HepG2 (cell line): Measurements from ENCODE around the gene ANKRD11. TPM values are rescaled to one million over a fixed set of nuclear protein-coding genes. Genes with fewer than 3 reads are reported as not detected.
A peak's percentile ranks its signal among the peaks of the same experiment; 100 is the strongest.

Source experiments
- CBX1 ChIP-seq: IDR thresholded peaks from one replicate; pipeline ENCODE4 v1.6.1; 2016; ENCODE audit warnings: antibody characterized with exemption, low read depth
- JUND ChIP-seq: sonication (generic); formaldehyde crosslinking; IDR thresholded peaks from 2 replicates; pipeline ENCODE4 v1.8.0; 2022; ENCODE audit warnings: mild to moderate bottlenecking, missing genetic modification reagents
- KAT8 ChIP-seq: IDR thresholded peaks from 2 replicates; pipeline ENCODE4 v1.6.1; 2016; ENCODE audit warnings: missing genetic modification reagents, missing compliant biosample characterization
- KLF9 ChIP-seq: IDR thresholded peaks from 2 replicates; pipeline ENCODE4 v1.6.1; 2016; ENCODE audit warnings: low read depth
- MTF1 ChIP-seq: sonication (generic); formaldehyde crosslinking; IDR thresholded peaks from 2 replicates; pipeline ENCODE4 v1.5.0; 2020; ENCODE audit warnings: missing genetic modification reagents
- NPAS2 ChIP-seq: sonication (generic); formaldehyde crosslinking; IDR thresholded peaks from 2 replicates; pipeline ENCODE4 v1.8.0; 2022; ENCODE audit warnings: mild to moderate bottlenecking, missing genetic modification reagents, borderline replicate concordance
- RBM22 ChIP-seq: fragments of 200-400 bp; formaldehyde crosslinking; optimal IDR thresholded peaks from 2 replicates; pipeline ENCODE3; 2017; ENCODE audit warnings: mild to moderate bottlenecking, low read length, moderate library complexity
- TOE1 ChIP-seq: sonication (generic); formaldehyde crosslinking; IDR thresholded peaks from 2 replicates; pipeline ENCODE4 v1.4.0; 2020; ENCODE audit warnings: mild to moderate bottlenecking, missing genetic modification reagents
- ZNF160 ChIP-seq: sonication (generic); formaldehyde crosslinking; IDR thresholded peaks from 2 replicates; pipeline ENCODE4 v1.8.0; 2022; ENCODE audit warnings: mild to moderate bottlenecking, inconsistent platforms, missing genetic modification reagents
- ZNF329 ChIP-seq: sonication (generic); formaldehyde crosslinking; IDR thresholded peaks from 2 replicates; pipeline ENCODE4 v1.9.0; 2021; ENCODE audit warnings: low read depth, mild to moderate bottlenecking, missing genetic modification reagents
- ZNF496 ChIP-seq: sonication (generic); formaldehyde crosslinking; IDR thresholded peaks from 2 replicates; pipeline ENCODE4 v1.8.1; 2023; ENCODE audit warnings: mild to moderate bottlenecking, moderate library complexity, missing genetic modification reagents; ENCODE audit not compliant: insufficient replicate concordance
- ZNF629 ChIP-seq: sonication (generic); formaldehyde crosslinking; conservative IDR thresholded peaks from 2 replicates; pipeline ENCODE4 v1.5.0; 2020; ENCODE audit warnings: missing genetic modification reagents
- ZNF703 ChIP-seq: sonication (generic); formaldehyde crosslinking; IDR thresholded peaks from 2 replicates; pipeline ENCODE4 v1.5.1; 2020; ENCODE audit warnings: missing genetic modification reagents, mild to moderate bottlenecking, moderate library complexity, borderline replicate concordance
- ZNF792 ChIP-seq: IDR thresholded peaks from 2 replicates; pipeline ENCODE4 v1.6.1; 2016
- polyA plus RNA-seq, 8 experiments: library from polyadenylated mRNA; depleted of rRNA in 3 of 8; stranded (reverse) in 7 of 8; unstranded in 1 of 8; fragments of >200 nt; fragmentation: Illumina TruSeq in 4 of 8; extraction: Trizol in 4 of 8; gene quantifications; 2 replicates each; pipeline versions ENCODE4 v1.2.1 to v1.2.3, GENCODE V29; 2011 to 2016; ENCODE audit warnings: low read depth in 4 of 8, missing spikeins in 1 of 8, mixed read lengths in 1 of 8; ENCODE audit not compliant: insufficient read depth in 1 of 8
- total RNA-seq, 5 experiments: library from RNA; depleted of rRNA; stranded (reverse); fragments of >200 nt; fragmentation: Illumina TruSeq; extraction: Trizol; gene quantifications; 2 replicates each; pipeline ENCODE4 v1.2.3, GENCODE V29; 2016; ENCODE audit warnings: low read depth in 1 of 5
- TF ChIP-seq, protein P1 (sequence below): sonication (generic); formaldehyde crosslinking; IDR thresholded peaks from 2 replicates; pipeline ENCODE4 v1.5.1; 2020; ENCODE audit warnings: mild to moderate bottlenecking, missing genetic modification reagents, moderate library complexity
- TF ChIP-seq, protein P2 (sequence below): IDR thresholded peaks from 2 replicates; pipeline ENCODE4 v1.6.1; 2012; ENCODE audit warnings: low read depth, low read length, improper control_type of control experiment
- TF ChIP-seq, protein P3 (sequence below): sonication (generic); formaldehyde crosslinking; IDR thresholded peaks from 2 replicates; pipeline ENCODE4 v1.5.1; 2020; ENCODE audit warnings: mild to moderate bottlenecking, missing genetic modification reagents, moderate library complexity
- TF ChIP-seq, protein P4 (sequence below): sonication (generic); formaldehyde crosslinking; IDR thresholded peaks from 2 replicates; pipeline ENCODE4 v1.8.0; 2022; ENCODE audit warnings: mild to moderate bottlenecking, missing genetic modification reagents; ENCODE audit not compliant: insufficient replicate concordance
- TF ChIP-seq, protein P5 (sequence below): sonication (generic); formaldehyde crosslinking; IDR thresholded peaks from 2 replicates; pipeline ENCODE4 v1.8.0; 2022; ENCODE audit warnings: mild to moderate bottlenecking, missing genetic modification reagents, borderline replicate concordance

Gene ANKRD11
- total and polyA plus RNA-seq, 2 of the 13 experiments (the other 11 are each of a cell fraction or from before 2014, with no cell fraction given) = 21.4 to 38.4 TPM

DNA sequence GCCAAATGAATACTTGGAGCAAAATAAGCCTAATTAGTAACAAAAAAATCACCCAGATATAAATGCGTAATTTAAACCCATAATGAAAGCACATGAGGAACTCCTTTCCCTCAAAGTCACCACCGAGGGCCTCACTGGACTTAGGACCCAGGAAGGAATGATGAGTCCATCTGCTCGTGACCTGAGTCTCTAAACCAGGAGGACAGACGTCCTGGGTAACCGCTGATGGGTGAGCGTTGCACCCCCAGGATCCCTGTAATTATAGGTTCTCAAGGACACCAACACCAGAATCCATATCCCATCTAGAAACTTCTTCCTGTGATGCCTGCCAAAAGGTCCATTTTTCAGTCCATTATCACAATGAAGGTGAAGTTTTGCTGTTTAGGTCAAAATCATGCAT lies 151.5 kb downstream of the ANKRD11 start (continued):
- TF ChIP-seq, protein P1, sequence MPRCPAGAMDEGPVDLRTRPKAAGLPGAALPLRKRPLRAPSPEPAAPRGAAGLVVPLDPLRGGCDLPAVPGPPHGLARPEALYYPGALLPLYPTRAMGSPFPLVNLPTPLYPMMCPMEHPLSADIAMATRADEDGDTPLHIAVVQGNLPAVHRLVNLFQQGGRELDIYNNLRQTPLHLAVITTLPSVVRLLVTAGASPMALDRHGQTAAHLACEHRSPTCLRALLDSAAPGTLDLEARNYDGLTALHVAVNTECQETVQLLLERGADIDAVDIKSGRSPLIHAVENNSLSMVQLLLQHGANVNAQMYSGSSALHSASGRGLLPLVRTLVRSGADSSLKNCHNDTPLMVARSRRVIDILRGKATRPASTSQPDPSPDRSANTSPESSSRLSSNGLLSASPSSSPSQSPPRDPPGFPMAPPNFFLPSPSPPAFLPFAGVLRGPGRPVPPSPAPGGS (CRISPR knock-in tag) = no peak
- TF ChIP-seq KAT8 = peak; percentile 73
- no peak for TF ChIP-seq CBX1
- TF ChIP-seq MTF1 = no peak
- TF ChIP-seq, protein P2, sequence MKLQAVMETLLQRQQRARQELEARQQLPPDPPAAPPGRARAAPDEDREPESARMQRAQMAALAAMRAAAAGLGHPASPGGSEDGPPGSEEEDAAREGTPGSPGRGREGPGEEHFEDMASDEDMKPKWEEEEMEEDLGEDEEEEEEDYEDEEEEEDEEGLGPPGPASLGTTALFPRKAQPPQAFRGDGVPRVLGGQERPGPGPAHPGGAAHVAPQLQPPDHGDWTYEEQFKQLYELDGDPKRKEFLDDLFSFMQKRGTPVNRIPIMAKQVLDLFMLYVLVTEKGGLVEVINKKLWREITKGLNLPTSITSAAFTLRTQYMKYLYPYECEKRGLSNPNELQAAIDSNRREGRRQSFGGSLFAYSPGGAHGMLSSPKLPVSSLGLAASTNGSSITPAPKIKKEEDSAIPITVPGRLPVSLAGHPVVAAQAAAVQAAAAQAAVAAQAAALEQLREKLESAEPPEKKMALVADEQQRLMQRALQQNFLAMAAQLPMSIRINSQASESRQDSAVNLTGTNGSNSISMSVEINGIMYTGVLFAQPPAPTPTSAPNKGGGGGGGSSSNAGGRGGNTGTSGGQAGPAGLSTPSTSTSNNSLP = no peak
- no peak for TF ChIP-seq ZNF329 (CRISPR knock-in tag)
- TF ChIP-seq ZNF792 (CRISPR knock-in tag) = 0 out of 2 replicates have a peak, but pooled peaks have one; percentile 41
- peak; percentile 93 for TF ChIP-seq RBM22
- TF ChIP-seq KLF9 (CRISPR knock-in tag) = no peak
- TF ChIP-seq, protein P3, sequence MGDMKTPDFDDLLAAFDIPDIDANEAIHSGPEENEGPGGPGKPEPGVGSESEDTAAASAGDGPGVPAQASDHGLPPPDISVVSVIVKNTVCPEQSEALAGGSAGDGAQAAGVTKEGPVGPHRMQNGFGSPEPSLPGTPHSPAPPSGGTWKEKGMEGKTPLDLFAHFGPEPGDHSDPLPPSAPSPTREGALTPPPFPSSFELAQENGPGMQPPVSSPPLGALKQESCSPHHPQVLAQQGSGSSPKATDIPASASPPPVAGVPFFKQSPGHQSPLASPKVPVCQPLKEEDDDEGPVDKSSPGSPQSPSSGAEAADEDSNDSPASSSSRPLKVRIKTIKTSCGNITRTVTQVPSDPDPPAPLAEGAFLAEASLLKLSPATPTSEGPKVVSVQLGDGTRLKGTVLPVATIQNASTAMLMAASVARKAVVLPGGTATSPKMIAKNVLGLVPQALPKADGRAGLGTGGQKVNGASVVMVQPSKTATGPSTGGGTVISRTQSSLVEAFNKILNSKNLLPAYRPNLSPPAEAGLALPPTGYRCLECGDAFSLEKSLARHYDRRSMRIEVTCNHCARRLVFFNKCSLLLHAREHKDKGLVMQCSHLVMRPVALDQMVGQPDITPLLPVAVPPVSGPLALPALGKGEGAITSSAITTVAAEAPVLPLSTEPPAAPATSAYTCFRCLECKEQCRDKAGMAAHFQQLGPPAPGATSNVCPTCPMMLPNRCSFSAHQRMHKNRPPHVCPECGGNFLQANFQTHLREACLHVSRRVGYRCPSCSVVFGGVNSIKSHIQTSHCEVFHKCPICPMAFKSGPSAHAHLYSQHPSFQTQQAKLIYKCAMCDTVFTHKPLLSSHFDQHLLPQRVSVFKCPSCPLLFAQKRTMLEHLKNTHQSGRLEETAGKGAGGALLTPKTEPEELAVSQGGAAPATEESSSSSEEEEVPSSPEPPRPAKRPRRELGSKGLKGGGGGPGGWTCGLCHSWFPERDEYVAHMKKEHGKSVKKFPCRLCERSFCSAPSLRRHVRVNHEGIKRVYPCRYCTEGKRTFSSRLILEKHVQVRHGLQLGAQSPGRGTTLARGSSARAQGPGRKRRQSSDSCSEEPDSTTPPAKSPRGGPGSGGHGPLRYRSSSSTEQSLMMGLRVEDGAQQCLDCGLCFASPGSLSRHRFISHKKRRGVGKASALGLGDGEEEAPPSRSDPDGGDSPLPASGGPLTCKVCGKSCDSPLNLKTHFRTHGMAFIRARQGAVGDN (CRISPR knock-in tag) = no peak
- TF ChIP-seq, protein P4, sequence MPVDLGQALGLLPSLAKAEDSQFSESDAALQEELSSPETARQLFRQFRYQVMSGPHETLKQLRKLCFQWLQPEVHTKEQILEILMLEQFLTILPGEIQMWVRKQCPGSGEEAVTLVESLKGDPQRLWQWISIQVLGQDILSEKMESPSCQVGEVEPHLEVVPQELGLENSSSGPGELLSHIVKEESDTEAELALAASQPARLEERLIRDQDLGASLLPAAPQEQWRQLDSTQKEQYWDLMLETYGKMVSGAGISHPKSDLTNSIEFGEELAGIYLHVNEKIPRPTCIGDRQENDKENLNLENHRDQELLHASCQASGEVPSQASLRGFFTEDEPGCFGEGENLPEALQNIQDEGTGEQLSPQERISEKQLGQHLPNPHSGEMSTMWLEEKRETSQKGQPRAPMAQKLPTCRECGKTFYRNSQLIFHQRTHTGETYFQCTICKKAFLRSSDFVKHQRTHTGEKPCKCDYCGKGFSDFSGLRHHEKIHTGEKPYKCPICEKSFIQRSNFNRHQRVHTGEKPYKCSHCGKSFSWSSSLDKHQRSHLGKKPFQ (CRISPR knock-in tag) = no peak
- no peak for TF ChIP-seq JUND (CRISPR knock-in tag)
- TF ChIP-seq ZNF629 = 0 out of 2 replicates have a peak, but pooled peaks have one; percentile 27
- TF ChIP-seq ZNF496 (CRISPR knock-in tag) = no peak
- no peak for TF ChIP-seq NPAS2 (CRISPR knock-in tag)
- TF ChIP-seq, protein P5, sequence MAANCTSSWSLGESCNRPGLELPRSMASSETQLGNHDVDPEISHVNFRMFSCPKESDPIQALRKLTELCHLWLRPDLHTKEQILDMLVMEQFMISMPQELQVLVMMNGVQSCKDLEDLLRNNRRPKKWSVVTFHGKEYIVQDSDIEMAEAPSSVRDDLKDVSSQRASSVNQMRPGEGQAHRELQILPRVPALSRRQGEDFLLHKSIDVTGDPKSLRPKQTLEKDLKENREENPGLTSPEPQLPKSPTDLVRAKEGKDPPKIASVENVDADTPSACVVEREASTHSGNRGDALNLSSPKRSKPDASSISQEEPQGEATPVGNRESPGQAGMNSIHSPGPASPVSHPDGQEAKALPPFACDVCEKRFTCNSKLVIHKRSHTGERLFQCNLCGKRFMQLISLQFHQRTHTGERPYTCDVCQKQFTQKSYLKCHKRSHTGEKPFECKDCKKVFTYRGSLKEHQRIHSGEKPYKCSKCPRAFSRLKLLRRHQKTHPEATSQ (CRISPR knock-in tag) = no peak
- no peak for TF ChIP-seq TOE1 (CRISPR knock-in tag)
- TF ChIP-seq ZNF703 (CRISPR knock-in tag) = no peak
- no peak for TF ChIP-seq ZNF160
